K562 (cell line): ENCODE data around the gene ZNF816. TPM values are rescaled to one million over a fixed set of nuclear protein-coding genes. Genes with fewer than 3 reads are reported as not detected.

Source experiments
- ARID4B ChIP-seq: sonication (generic); formaldehyde crosslinking; IDR thresholded peaks from 2 replicates; pipeline ENCODE4 v1.8.0; 2022; ENCODE audit warnings: mild to moderate bottlenecking, missing genetic modification reagents
- BMI1 ChIP-seq: fragments of 150-350 bp; IDR thresholded peaks from 2 replicates; pipeline ENCODE4 v1.6.1; 2014; ENCODE audit warnings: low read length
- BRF2 ChIP-seq: IDR thresholded peaks from 3 replicates; pipeline ENCODE4 v1.6.1; 2011; ENCODE audit warnings: borderline replicate concordance, mild to moderate bottlenecking; ENCODE audit not compliant: insufficient read length, insufficient read depth
- DNMT1 ChIP-seq: fragments of 450-650 bp; IDR thresholded peaks from 2 replicates; pipeline ENCODE4 v1.6.1; 2016; ENCODE audit warnings: antibody characterized with exemption, mild to moderate bottlenecking
- E2F8 ChIP-seq: fragments of 450-650 bp; IDR thresholded peaks from 2 replicates; pipeline ENCODE4 v1.7.1; 2018; ENCODE audit warnings: mild to moderate bottlenecking, low read depth; ENCODE audit not compliant: partially characterized antibody
- GTF2E2 ChIP-seq: fragments of 200-800 bp; sonication (Bioruptor generic); IDR thresholded peaks from 2 replicates; pipeline ENCODE4 v1.6.1; 2016; ENCODE audit warnings: missing genetic modification characterization, missing compliant biosample characterization
- HDAC1 ChIP-seq, 2 experiments: fragments of 450-650 bp; IDR thresholded peaks; 2 replicates each; pipeline ENCODE4 v1.6.1; 2016 to 2017; ENCODE audit warnings: inconsistent platforms in 1 of 2, mild to moderate bottlenecking in 1 of 2, moderate library complexity in 1 of 2
- SMARCC2 ChIP-seq: fragments of 450-650 bp; IDR thresholded peaks from 2 replicates; pipeline ENCODE4 v1.6.1; 2017; ENCODE audit warnings: antibody characterized with exemption, moderate library complexity, mild to moderate bottlenecking, low read depth
- TAF1 ChIP-seq: IDR thresholded peaks from 2 replicates; pipeline ENCODE4 v1.6.1; 2011; ENCODE audit warnings: mild to moderate bottlenecking, low read length, moderate library complexity; ENCODE audit not compliant: insufficient read depth, control insufficient read depth, severe bottlenecking; ENCODE audit errors: extremely low read depth
- TSHZ1 ChIP-seq: fragments of 250-450 bp; sonication (Bioruptor Pico); IDR thresholded peaks from 2 replicates; pipeline ENCODE4 v1.4.0; 2020; ENCODE audit warnings: mild to moderate bottlenecking, moderate library complexity
- ZFPM2 ChIP-seq: fragments of 250-450 bp; sonication (Bioruptor Pico); IDR thresholded peaks from 2 replicates; pipeline ENCODE4 v1.5.1; 2022; ENCODE audit warnings: mild to moderate bottlenecking
- ZNF639 ChIP-seq, 2 experiments: fragments of 200-800 bp in 1 of 2; sonication (Bioruptor generic) in 1 of 2; sonication (generic) in 1 of 2; formaldehyde crosslinking in 1 of 2; IDR thresholded peaks in 1 of 2; conservative IDR thresholded peaks in 1 of 2; 2 replicates each; pipeline versions ENCODE4 v1.5.0 to v1.6.1; 2016 to 2020; ENCODE audit warnings: missing compliant biosample characterization in 1 of 2, missing genetic modification characterization in 1 of 2, missing genetic modification reagents in 1 of 2
- polyA plus RNA-seq, 8 experiments: library from polyadenylated mRNA; depleted of rRNA in 4 of 8; stranded (reverse) in 5 of 8; unstranded in 3 of 8; fragments of >200 nt; fragmentation: Nextera tagmentation in 2 of 8; fragmentation: Illumina TruSeq in 1 of 8; extraction: Ambion mirVana in 2 of 8; extraction: Trizol in 1 of 8; gene quantifications; 2 replicates each; pipeline versions ENCODE4 v1.2.1 to v1.2.3, GENCODE V29; 2011 to 2014; ENCODE audit warnings: inconsistent platforms in 1 of 8, missing spikeins in 1 of 8
- total RNA-seq, 7 experiments: library from RNA; depleted of rRNA in 6 of 7; stranded (reverse); fragments of >200 nt in 6 of 7; fragmentation: Illumina TruSeq in 2 of 7; extraction: Trizol in 2 of 7; gene quantifications; 2 replicates each; pipeline versions ENCODE4 v1.2.1 to v1.2.3, GENCODE V29; 2011 to 2021; ENCODE audit warnings: low replicate concordance in 1 of 7

Gene ZNF816
- total and polyA plus RNA-seq, 9 of the 15 experiments (the other 6 are each of a cell fraction or from before 2014, with no cell fraction given), result 8.6 to 23.4 (median 13.0) TPM

- TF ChIP-seq ARID4B (CRISPR knock-in tag) (peak; percentile 72), BMI1 (no peak), E2F8 (no peak), TAF1 (peak; percentile 80), TSHZ1 (CRISPR knock-in tag) (no peak), DNMT1 (no peak), GTF2E2 (tag) (no peak), SMARCC2 (no peak), ZNF639 (CRISPR knock-in tag; conservative IDR thresholded peaks at IDR 0.05 in 1 of 2, IDR thresholded peaks at IDR 0.05 in 1 of 2) (no peak), BRF2 (no peak), ZFPM2 (CRISPR knock-in tag) (no peak), HDAC1 (IDR thresholded peaks at IDR 0.05) (no peak)
Measured at GRCh38 chr19:52942386-52943133, 20.1 kb downstream of the ZNF816 start (continued).
